Raji (cell line): Measurements from ENCODE around the gene COL7A1.

Experiments used
- POLR2A ChIP-seq: IDR thresholded peaks from 2 replicates; pipeline ENCODE4 v1.6.1; 2011; ENCODE audit warnings: low read depth, low read length, control low read depth; ENCODE audit not compliant: insufficient read depth

Gene COL7A1

GRCh38 chr3:48595075-48595525 is at the start of gene COL7A1:
COL7A1 (minus strand) TSS chr3:48595329; CDS start chr3:48595159, 170 bp downstream.
- no peak for TF ChIP-seq POLR2A

- no peak for TF ChIP-seq POLR2A
Observed at GRCh38 chr3:48642605-48643004, 47.5 kb upstream of the COL7A1 start.

GRCh38 chr3:48641396-48641795 is 46.3 kb upstream of the COL7A1 start:
- no peak for TF ChIP-seq POLR2A

GRCh38 chr3:48639944-48640606 is 44.9 kb upstream of the COL7A1 start:
- no peak for TF ChIP-seq POLR2A

- no peak for TF ChIP-seq POLR2A
Observed at GRCh38 chr3:48637305-48637704, 42.2 kb upstream of the COL7A1 start.

GRCh38 chr3:48636149-48636655 is 41.1 kb upstream of the COL7A1 start:
- no peak for TF ChIP-seq POLR2A

- peak; percentile 89 for TF ChIP-seq POLR2A
Observed at GRCh38 chr3:48635222-48636021, 40.3 kb upstream of the COL7A1 start, which contains the start of gene SLC26A6. SLC26A6 (minus strand) TSS chr3:48635461; CDS start chr3:48635393, 68 bp downstream.

- no peak; the same call in none of the 2 replicates for TF ChIP-seq POLR2A
Observed at GRCh38 chr3:48634661-48635221, 39.6 kb upstream of the COL7A1 start.

- TF ChIP-seq POLR2A: no peak
Observed at GRCh38 chr3:48633743-48634142, 38.6 kb upstream of the COL7A1 start.

- no peak for TF ChIP-seq POLR2A
Observed at GRCh38 chr3:48633256-48633655, 38.1 kb upstream of the COL7A1 start.

- TF ChIP-seq POLR2A: no peak
Observed at GRCh38 chr3:48631516-48632448, 36.7 kb upstream of the COL7A1 start.

- no peak for TF ChIP-seq POLR2A
Observed at GRCh38 chr3:48630833-48631232, 35.7 kb upstream of the COL7A1 start.

GRCh38 chr3:48630407-48630806 is 35.3 kb upstream of the COL7A1 start:
- TF ChIP-seq POLR2A: no peak

GRCh38 chr3:48629894-48630293 is 34.8 kb upstream of the COL7A1 start:
- TF ChIP-seq POLR2A: no peak
